ENCODE results near the gene DDX50. TPM values are rescaled to one million over a fixed set of nuclear protein-coding genes. Genes with fewer than 3 reads are reported as not detected.

Gene DDX50
- total RNA-seq, 1 experiment from 2014 or later: 50.7 TPM

DNA sequence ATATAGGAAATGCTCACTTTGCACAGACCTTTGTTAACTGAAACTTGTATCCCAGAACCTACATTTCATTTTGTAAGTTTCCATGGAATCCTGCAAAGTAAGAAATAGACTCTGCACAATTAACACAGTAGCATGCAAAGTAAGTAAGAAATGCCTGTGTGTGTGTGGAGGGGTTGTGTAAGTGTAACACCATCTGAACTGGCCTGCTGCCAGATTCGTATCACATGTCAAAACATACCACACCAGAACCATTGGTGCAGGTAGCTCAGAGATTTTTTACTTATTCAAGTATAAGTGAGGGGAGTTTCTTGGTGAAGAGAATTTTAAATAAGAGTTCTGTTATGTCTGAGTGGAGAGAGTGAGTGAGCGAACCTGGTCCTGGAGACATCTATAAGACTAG lies 37.0 kb downstream of the DDX50 start:
- H3K27me3 ChIP-seq (ENCODE audit: insufficient read depth, low read length): no peaks in the 10 kb centered on the region
- TF ChIP-seq, protein P1, sequence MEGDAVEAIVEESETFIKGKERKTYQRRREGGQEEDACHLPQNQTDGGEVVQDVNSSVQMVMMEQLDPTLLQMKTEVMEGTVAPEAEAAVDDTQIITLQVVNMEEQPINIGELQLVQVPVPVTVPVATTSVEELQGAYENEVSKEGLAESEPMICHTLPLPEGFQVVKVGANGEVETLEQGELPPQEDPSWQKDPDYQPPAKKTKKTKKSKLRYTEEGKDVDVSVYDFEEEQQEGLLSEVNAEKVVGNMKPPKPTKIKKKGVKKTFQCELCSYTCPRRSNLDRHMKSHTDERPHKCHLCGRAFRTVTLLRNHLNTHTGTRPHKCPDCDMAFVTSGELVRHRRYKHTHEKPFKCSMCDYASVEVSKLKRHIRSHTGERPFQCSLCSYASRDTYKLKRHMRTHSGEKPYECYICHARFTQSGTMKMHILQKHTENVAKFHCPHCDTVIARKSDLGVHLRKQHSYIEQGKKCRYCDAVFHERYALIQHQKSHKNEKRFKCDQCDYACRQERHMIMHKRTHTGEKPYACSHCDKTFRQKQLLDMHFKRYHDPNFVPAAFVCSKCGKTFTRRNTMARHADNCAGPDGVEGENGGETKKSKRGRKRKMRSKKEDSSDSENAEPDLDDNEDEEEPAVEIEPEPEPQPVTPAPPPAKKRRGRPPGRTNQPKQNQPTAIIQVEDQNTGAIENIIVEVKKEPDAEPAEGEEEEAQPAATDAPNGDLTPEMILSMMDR (conservative IDR thresholded peaks at IDR 0.05): no peak
- H3K4ac ChIP-seq (ENCODE audit: low read depth, low read length): no peak overlapping the region
- H3K18ac ChIP-seq (ENCODE audit: insufficient read length, low read depth, low read length): no peak overlapping the region
- DNase-seq: no peak
- H3K79me1 ChIP-seq (ENCODE audit: insufficient read depth, low read depth, low read length, poor library complexity, severe bottlenecking): no peaks in the 10 kb centered on the region
- H3K9me3 ChIP-seq (ENCODE audit: control insufficient read depth, low read depth, low read length): no peaks in the 10 kb centered on the region
- H4K5ac ChIP-seq (ENCODE audit: insufficient read length, low read depth, low read length): no peak overlapping the region
- H3K23me2 ChIP-seq (ENCODE audit: insufficient read length, low read depth, low read length, poor library complexity, severe bottlenecking): no peaks in the 10 kb centered on the region
- H2BK5ac ChIP-seq (ENCODE audit: insufficient read length, low read length): no peak overlapping the region
- no peaks in the 10 kb centered on the region for H3K79me2 ChIP-seq (ENCODE audit: insufficient read depth, low read length)
- no peak overlapping the region for H2BK12ac ChIP-seq (ENCODE audit: insufficient read length, low read depth, low read length)
- Mint-ChIP-seq H3K27me3 (ENCODE audit: low read depth) (no peaks in the 10 kb centered on the region), H3K36me3 (ENCODE audit: insufficient read depth in 1 of 3, low read depth in 3 of 3) (peaks cover 10 to 52% (median 44%) of the 10 kb centered on the region in 3 experiments; a peak in 6 of 7 replicates), H3K9me3 (no peaks in the 10 kb centered on the region), H3K4me1 (no peaks in the 10 kb centered on the region), H3K4me3 (no peak overlapping the region), H3K27ac (peak overlapping the region in 1 of 3 experiments; percentile 22; a peak in 1 of 7 replicates)
- H3K23ac ChIP-seq (ENCODE audit: insufficient read length, low read depth, low read length): no peak overlapping the region
- H3K56ac ChIP-seq (ENCODE audit: insufficient read length, low read depth, low read length): no peak overlapping the region
- no peak overlapping the region for H2AK5ac ChIP-seq (ENCODE audit: insufficient read length, low read length)
- H2BK120ac ChIP-seq (ENCODE audit: low read depth, low read length, poor library complexity, severe bottlenecking): no peak overlapping the region
- H3K14ac ChIP-seq (ENCODE audit: insufficient read depth, low read length): no peak overlapping the region
- H2BK20ac ChIP-seq (ENCODE audit: low read depth, low read length, poor library complexity, severe bottlenecking): no peak overlapping the region
- no peak overlapping the region for H3T11ph ChIP-seq (ENCODE audit: low read length)
- H3K27ac ChIP-seq (ENCODE audit: insufficient read length, low read depth, low read length): no peak overlapping the region
- no CpG with 5 or more reads among the region's 2 CpGs for WGBS (ENCODE audit: extremely low coverage, insufficient read length, low lambda C conversion rate)
- no peak overlapping the region for H3K9ac ChIP-seq (ENCODE audit: extremely low read depth, insufficient read length, low read length)
- H4K91ac ChIP-seq (ENCODE audit: insufficient read length, low read depth, low read length): no peak overlapping the region
- no peak overlapping the region for H4K8ac ChIP-seq (replicated peaks; ENCODE audit: insufficient read length, low read depth, low read length)
- no peak overlapping the region for H2AFZ ChIP-seq (ENCODE audit: low read length)
- no peak overlapping the region for H3K4me2 ChIP-seq (ENCODE audit: insufficient read depth, insufficient read length, low read length)
- no peak overlapping the region for H2BK15ac ChIP-seq (ENCODE audit: low read depth, low read length)
- no peaks in the 10 kb centered on the region for H4K20me1 ChIP-seq (ENCODE audit: control insufficient read depth, insufficient read depth, insufficient read length)
- no peaks in the 10 kb centered on the region for H3K4me1 ChIP-seq (ENCODE audit: insufficient read depth, low read length)

Measured in H9 (cell line).